ENCODE measurements around the gene IKZF5.

The IKZF5 gene

DNA sequence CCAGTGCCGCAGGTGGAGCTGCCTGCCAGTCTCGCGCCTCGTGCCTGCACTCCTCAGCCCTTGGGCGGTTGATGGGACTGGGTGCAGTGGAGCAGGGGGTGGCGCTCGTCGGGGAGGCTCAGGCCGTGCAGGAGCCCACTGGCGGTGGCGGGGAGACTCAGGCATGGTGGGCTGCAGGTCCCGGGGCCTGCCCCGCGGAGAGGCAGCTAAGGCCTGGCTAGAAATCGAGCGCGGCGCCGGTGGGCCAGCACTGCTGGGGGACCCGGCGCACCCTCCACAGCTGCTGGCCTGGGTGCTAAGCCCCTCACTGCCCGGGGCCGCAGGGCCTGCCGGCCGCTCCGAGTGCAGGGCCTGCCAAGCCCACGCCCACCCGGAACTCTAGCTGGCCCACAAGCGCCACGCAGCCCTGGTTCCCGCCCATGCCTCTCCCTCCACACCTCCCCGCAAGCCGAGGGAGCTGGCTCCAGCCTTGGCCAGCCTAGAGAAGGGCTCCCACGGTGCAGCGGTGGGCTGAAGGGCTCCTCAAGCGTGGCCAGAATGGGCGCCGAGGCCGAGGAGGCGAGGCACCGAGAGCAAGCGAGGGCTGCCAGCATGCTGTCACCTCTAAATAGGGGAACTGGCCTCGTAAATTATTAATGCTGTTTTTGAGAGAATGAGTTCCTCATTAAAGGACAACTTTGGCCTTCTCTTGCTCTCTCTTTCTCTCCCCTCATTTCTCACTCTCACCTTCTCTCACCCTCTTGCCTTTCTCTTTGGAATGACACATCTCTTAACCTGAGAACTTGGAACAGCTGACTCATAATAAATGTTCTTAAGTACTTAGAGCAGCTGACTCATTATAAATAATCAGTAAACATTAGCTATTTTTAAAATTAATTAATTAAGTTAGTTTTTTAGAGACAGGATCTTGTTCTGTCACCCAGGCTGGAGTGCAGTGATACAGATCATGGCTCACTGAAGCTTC lies 5.1 kb upstream of the IKZF5 start:
- DNase-seq, result no peak

DNA sequence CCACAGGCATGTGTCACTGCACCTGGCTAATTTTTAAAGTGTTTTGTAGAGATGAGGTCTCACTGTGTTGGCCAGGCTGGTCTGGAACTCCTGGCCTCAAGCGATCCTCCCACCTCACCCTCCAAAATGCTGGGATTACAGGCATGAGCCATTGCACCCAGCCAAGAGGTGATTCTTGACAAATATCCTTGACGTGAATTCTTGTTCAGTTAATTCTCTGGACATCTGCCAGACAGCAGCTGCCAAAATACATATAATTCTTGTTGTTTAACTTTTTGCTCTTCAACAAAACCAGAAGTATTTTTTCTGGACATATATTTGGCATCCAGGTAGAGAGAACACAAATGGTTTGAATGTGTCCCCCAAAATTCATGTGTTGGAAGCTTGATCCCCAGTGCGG lies 3.4 kb upstream of the IKZF5 start:
- DNase-seq, result no peak

DNA sequence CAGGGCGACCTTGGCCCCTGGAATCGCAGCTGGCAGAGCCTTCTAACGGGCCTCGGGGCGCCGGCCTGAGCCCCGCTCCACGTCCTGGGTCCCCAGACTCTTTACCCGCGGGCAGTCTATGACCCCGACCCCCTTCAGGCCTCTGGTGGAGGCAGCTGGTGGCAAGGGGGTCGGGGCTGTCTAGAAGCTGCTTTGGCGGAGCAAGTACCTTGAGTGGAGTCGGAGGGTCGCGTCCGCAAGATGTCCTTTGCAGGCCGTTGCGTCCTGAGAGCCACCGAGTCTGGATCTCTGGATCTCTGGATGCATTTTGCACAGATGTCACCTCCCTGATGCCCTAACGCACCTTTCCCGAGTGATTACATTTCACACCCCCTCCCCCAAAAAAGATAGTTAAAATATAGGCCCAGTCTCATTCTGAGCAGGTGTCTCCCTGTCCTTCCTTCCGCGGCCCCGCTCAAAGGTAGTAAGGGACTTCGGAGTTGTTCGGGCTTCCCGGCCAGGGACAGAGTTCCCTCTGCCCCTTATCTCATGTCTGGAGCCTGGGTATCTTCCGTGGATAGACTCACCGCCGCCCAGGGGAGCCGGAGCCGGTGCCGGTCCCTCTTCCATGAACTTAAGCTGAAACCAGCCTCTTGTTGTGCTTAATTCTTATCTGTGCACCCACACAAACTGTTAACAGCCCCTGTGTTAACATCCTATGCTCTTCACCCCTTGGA lies 668 bp upstream of the IKZF5 start:
- peak; percentile 22 for DNase-seq

DNA sequence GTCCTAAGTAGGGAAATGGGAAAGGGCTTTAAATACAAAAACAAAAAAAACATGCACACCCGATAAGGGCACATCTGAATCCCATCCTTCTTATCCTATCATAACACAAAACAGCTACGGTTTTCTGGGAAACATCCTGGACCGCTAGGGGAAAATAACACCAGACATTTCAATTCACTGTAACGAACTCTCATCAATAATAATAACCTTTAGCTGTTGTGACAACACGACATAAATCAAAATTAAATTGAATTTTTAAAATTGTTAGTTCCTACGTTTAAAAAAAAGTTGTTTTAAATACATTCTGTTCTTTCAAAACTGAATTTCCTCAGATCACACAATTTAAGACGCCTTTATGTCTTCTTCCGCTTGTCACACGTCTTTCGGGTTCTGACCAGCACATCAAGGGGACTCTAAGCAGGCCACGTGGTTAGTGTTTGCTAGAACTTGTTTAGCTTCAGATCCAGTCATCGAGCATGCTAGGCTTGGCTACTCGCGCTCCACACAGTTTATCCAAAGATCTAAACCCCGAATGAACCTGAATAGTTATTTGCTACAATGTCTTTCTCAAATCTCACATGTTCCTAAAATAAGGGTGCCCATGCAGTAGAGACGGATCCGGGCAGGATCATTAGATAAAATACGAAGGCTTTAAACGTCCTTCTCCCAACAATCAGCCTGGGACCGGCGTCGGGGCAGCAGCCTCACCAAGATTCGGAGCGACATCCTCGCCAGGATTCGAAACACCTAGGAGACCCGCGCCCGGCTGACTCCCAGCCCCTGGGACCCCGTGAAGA lies 839 bp downstream of the IKZF5 start:
- peak; percentile 71 for DNase-seq

DNA sequence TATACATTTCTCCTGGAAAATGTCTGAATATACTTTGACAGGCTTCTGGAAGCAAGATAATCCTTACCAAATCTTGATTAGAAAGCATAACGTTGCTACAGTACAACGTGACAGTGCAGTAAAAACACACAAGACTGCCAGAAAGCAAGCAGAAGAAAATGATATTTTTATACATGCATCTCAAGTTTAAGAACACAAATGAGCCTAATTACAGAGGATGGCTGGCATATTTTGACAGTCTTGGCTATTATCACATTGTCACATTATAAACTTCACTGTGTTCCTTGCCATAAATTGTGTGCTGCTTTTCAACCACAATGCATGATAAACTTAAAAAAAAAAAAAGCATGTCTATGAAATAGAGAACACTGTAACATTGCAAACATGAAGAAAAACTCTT lies 4.3 kb downstream of the IKZF5 start:
- DNase-seq, result no peak

DNA sequence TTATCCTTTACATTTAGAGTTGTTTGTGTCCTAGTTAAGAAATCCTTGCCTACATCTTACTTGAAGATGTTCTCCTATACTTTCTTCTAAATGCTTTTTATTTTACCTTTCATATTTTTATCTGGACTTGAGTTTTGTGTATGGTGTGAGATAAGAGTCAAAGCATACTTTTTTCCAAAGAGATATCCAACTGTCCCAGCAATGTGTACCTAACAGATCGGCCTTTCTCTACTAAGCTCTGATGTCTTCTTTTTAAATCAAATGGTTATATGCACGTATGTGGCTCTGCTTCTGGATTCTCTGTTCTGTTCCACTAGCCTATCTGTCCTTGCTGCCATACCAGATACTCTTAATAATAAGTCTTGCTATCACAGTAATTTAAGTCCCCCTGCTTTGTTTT lies 7.2 kb downstream of the IKZF5 start:
- no peak for DNase-seq

DNA sequence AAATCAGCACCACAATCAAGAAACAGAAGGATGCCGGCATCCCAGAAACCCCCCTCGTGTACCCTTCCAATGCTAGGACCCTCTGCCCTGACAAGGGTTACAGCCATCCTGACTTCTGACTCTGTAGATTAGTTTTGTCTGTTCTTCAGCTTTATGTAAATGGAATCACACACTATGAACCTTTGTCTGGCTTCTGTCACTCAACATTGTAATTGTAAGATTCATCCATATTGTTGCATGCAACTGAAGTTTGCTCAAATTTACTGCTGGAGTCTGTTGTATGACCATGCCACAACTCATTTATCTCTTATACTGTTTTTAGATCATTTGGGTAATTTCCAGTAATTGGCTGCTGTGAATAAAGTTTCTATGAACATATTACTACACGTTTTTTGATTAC lies 8.4 kb downstream of the IKZF5 start:
- DNase-seq, result no peak

DNA sequence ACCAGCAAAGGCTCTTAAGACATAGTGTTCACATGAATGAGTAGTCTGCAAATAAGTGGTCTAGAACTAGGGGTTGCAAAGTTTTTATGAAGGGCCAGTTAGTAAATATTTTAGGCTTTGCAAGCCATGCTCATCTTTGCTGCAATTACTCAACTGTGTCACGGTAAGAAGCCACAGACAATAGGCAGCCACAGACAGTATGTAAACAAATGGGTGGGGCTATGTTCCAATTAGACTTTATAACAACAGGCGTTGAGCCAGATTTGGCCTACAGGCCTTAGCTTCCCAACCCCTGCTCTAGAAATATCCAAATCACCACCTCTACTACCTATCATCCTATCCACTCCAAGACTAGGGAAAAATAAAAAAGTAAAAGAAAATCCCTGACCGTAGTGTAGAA lies 9.2 kb downstream of the IKZF5 start:
- no peak for DNase-seq

DNA sequence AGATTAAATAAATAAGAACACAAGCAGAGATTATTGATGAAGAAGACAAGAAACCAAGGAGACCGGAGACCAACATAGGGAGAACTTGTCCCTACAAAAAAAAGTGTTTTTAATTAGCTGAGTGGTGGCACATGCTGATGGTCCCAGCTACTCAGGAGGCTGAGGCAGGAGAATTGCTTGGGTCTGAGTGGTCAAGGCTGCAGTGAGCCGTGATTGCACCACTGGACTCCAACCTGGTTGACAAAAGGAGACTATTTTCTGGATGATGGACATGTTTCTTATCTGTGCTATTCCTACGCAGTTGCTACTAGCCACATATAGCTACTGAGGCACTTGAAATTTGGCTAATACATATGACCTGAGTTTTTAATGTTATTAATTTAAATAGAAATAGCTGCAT lies 9.7 kb downstream of the IKZF5 start:
- no peak for DNase-seq

DNA sequence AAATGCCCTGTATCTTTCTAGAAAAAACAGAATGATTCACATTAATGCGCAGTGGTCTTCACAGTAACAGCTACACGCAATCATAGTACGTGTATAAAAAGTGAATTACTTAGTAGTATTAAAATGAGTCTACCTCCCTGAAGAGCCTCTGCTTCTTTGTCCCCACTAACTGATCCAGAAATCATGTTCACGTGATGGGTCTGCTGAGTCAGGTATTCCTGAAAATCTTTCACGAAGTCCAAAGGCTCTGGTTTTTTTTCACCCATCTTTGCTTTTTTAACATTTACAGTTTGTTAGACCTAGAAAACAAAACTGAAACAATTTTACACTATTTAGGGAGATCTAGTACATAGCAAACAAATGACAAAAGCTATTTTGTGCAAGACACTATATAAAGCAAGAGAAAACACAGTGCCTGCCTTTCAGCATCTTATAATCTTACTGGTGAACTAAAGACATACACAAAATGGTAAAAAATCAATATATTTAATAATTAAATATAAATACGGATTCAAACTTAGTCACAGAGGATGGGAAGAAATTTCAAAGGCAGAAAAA lies 10.2 kb downstream of the IKZF5 start:
- DNase-seq, result no peak

DNA sequence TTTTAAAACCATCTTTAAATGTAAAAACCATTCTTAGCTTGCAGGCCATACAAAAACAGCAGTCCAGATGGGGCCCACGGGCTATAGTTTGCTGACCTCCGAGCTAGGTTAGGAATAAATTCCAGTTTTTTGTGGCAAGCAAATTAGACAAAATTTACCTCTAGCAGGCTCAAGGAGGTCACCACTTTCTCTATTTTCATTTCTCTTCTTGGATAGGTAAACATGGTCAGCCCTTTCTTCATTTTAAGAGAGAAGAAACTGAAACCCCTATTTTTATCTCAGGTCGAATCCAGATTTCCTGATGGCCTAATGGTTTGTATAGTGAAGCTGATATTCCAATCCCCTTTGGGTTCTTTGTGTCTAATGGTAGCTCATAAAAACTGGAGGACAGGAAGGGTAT lies 10.7 kb downstream of the IKZF5 start:
- DNase-seq, result no peak

DNA sequence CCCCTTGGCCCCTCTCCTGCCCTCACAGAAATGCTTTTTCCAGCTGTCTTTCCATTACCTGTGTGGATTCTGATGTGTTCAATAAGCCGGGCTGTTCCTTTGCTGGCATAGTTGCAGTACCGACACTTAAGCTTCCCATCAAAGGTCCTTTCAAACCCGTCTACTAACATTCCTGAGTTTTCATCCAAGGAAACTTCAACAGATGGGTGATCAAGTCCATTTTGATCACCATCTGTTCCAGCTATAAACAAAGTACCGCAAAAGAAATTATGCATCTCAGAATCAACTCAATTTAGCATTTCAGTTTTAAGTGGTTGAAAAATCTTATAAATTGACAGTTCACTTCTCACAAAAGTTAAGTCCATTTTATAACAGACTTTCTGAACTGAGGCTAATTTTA lies 12.7 kb downstream of the IKZF5 start:
- no peak for DNase-seq

DNA sequence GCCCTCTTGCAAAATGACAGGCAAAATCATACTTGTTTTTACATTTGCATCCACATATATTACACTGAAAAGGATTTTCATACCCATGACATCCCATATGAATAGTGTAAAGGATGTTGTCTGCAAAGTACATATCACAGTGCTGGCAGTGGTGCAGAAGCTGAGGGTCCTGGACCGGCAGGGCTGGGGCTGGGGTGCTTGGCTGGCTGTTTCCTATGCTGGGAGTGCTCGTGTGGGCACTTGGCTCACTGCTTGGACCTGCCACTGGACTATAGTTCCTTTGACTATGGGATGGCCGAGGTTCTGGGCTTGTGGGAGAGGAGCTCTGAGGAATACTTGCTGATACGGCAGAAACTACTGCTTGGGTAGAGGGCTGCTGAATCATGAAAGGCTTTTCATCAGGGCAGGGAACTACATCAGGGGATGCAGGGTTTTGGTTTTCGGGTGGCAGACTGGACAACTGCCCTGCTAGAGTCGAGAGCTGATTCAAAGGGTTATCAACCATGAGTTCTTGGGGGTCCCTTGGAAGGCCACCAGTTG lies 14.7 kb downstream of the IKZF5 start:
- DNase-seq, result no peak

DNA sequence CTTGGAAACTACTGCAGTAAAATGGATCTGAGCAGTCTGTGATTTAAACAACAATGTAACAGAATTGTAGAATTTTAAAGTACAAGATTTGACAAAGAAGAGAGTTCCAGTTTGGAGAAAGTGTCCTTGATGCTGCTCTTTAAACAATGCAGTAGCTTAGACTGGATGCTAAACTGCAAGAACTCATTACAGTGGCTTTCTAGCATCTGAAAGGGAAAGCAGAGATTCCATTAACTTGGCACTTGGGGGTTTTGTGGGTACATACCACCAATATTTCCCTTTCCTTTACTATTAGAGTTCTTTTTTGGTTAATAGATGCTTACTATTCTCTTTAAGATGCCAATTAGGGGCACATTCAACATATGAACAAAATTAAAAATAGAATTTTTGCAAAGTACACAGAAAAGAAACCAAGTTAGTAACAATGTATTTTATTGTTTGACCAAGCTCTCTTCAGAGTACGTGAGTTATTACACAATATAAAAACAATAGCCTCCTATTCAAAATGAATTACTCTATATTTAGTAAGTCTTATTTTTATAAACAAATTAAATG lies 16.5 kb downstream of the IKZF5 start:
- DNase-seq, result no peak

DNA sequence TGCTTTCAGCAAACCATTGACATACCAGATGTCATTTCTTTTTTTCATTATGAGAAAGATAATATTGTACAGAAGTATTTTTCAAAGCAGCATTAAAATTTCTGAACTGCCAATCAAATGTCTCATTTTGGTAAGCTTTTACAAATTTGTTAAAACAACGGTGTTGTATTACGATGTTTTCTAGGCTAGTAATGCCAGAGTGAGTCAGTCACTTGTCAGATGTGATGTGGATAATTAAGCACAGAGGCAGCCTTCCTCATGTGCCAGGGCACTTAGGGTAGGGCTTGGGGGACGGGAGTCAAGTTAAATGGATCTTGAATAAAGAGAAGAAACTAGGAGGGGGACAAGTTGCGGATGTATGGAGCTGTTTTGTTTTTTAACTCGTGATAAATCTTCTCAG lies 18.3 kb downstream of the IKZF5 start:
- no peak for DNase-seq

DNA sequence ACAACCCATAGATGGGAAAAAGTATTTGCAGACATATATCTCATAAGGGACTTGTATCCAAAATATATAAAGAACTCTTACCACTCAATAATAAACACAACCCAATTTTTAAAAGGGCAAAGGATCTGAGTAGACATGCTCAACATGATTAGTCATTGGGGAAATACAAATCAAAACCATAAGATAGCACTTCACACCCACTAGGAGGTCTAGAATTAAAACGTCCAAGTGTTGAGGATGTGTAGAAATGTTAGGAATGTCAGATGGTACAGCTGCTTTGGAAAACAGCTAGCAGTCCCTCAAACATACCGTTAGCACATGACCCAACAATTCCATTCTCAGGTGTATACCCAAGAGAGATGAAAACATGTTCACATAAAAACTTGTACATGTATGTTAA lies 20.1 kb downstream of the IKZF5 start:
- DNase-seq, result no peak

DNA sequence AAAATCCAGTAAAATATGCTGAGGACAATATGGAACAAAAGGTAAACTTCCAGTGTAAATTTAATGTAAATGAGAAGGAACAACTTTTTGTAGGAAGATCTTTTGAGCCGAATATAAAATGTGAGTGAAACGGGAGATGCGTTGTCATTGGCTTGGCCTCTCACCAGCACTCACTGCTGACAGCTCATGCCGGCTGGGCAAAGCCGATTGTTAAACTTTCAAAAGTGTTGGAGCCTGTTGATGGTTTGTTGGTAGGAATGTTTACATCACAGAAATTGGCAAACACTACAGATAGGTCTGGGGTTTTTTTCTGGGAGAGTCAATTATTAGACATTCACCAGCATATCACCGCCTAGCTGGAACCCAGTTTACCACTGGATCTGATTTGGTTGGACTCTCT lies 22.3 kb downstream of the IKZF5 start:
- no peak for DNase-seq

DNA sequence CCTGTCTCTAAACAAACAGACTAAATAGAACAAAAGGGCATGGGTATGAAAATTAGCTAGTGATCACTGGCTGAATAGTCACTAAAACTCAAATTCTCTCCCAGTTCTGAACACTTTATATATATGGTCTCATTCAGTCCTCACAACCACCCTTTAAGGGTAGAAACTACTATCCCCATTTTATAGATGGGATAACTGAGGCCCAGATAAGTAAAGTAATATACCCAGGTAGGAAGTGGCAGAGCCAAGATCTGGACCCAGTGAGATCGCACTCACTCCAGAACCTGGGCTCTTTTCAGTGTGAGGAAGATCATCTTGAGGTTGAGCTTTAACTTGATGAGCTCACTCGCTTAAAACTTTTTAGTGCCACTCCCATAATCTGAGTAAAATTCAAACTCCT lies 23.9 kb downstream of the IKZF5 start:
- DNase-seq, result no peak

DNA sequence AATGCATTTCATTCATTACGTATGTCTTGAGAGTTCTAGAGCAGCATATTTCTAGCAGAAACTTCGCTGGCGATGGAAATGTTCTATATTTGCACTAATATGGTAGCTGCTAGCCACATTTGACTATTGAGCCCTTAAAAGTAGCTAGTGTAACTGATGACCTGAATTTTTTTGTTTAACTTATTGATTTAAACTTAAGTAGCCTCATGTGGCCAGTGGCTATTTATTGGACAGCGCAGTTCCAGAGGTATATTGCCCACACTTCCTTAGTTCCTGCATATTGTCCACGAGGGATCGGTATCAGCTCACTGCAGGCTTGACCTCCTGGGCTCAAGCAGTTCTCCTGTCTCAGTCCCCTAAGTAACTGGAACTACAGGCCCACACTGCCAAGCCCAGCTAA lies 24.7 kb downstream of the IKZF5 start:
- no peak for DNase-seq

DNA sequence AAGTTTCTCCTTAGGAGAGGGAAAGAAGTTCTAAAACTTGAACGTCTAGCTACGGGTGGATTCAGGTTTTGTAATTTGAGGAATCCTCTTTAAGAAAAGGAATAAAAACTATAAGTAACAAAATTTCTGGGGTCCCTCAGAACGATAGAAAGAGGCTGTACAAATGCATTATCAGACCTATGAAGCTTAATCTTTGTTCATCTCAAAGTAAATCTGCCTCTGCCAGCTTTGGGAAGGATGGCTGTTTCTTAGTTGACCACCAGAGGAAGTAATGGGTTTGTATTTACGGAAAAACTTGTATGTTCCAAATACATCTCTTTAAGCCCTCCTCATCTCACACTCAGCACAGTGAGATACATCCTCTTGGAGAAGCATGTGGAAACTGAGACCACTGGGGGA lies 27.5 kb downstream of the IKZF5 start:
- peak; percentile 10 for DNase-seq

DNA sequence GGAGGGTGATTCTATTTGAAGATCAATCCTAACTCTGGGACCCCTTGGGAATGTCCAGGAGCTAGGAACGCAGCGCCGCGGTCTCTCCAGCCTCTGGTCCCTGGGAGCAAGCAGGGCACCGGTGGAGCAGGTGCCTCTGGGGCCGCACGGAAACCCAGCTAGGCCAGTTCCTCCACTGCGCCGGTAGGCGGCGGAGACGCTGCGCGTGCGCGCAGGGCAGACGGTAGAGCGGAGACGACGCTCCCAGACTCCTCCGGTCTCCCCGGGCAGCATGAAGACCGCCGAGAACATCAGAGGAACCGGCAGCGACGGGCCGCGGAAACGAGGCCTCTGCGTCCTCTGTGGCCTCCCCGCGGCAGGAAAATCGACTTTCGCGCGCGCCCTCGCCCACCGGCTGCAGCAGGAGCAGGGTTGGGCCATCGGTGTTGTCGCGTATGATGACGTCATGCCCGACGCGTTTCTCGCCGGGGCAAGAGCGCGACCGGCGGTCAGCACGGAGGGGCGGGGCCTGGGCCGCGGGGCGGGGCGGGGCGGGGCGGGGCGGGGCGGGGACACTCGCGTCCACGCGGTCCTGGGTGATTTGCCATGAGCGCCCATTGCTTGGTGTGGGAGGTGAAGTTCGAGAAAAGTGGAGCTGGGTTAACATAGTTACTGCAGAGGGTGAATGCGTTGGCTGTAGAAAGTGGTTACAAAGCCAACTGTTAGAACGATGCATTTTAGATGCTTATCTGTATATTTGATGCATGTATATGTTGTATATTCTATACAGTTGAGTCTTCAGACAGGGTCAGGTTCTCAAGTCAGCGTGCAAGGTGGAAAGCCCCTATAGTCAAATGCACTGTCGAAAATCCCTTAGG lies 28.2 kb downstream of the IKZF5 start, which contains the start of gene PSTK:
PSTK (plus strand) TSS at position 193 of the 857 bp plus-strand sequence; CDS start at position 272, 79 bp downstream.
- DNase-seq, result peak; percentile 92
